ENCODE measurements around the gene SASS6.
A peak's percentile ranks its signal among the peaks of the same experiment; 100 is the strongest.

- TF ChIP-seq CTCF (tag by site-specific recombination; IDR thresholded peaks at IDR 0.05) (0 out of 2 replicates have a peak, but pooled peaks have one; percentile 45), ZBTB21 (tag by site-specific recombination; IDR thresholded peaks at IDR 0.05) (no peak), ZNF248 (tag by site-specific recombination; IDR thresholded peaks at IDR 0.05) (no peak), ZNF510 (tag by site-specific recombination; IDR thresholded peaks at IDR 0.05; ENCODE audit: insufficient replicate concordance) (no peak), ZNF704 (tag by site-specific recombination; IDR thresholded peaks at IDR 0.05) (no peak), KLF8 (tag by site-specific recombination; IDR thresholded peaks at IDR 0.05) (no peak), ZXDB (tag by site-specific recombination; IDR thresholded peaks at IDR 0.05) (no peak)
Measured at GRCh38 chr1:100034470-100034869, 98.3 kb downstream of the SASS6 start.

All from HEK293 (cell line).